CD4-positive, alpha-beta T cell treated with Interferon gamma for 1 hour (primary cell): Measurements from ENCODE around the gene CRIP1.
A peak's percentile ranks its signal among the peaks of the same experiment; 100 is the strongest.

Experiments used
- DNase-seq: peaks from one replicate; pipeline ENCODE4 v3.0.0-alpha.2; 2020

CRIP1 gene

GRCh38 chr14:105482486-105483110 lies 4.1 kb upstream of the CRIP1 start:
- no peak for DNase-seq

GRCh38 chr14:105483300-105484068 lies 3.2 kb upstream of the CRIP1 start:
- DNase-seq: no peak

- DNase-seq: peak; percentile 80
Observed at GRCh38 chr14:105484069-105484996, 2.4 kb upstream of the CRIP1 start.

- no peak for DNase-seq
Observed at GRCh38 chr14:105484997-105485393, 1.7 kb upstream of the CRIP1 start.

GRCh38 chr14:105485739-105486162 lies 935 bp upstream of the CRIP1 start:
- DNase-seq: peak; percentile 75

GRCh38 chr14:105486974-105487448 lies 325 bp downstream of the CRIP1 start:
- peak; percentile 83 for DNase-seq

- peak; percentile 83 for DNase-seq
Observed at GRCh38 chr14:105487449-105487985, 831 bp downstream of the CRIP1 start.

GRCh38 chr14:105487986-105488777 lies 1.5 kb downstream of the CRIP1 start:
- DNase-seq: peak; percentile 45

GRCh38 chr14:105488781-105489541 lies 2.3 kb downstream of the CRIP1 start:
- peak; percentile 41 for DNase-seq

GRCh38 chr14:105489542-105490266 lies 3.0 kb downstream of the CRIP1 start:
- peak; percentile 90 for DNase-seq

- DNase-seq: no peak
Observed at GRCh38 chr14:105490267-105490571, 3.5 kb downstream of the CRIP1 start.

GRCh38 chr14:105490572-105491365 lies 4.1 kb downstream of the CRIP1 start, which contains the start of gene TEDC1:
TSS of gene TEDC1 (plus strand) at chr14:105491246. CDS start at chr14:105491376, 130 bp downstream.
- DNase-seq: peak; percentile 100

- peak; percentile 85 for DNase-seq
Observed at GRCh38 chr14:105491366-105491973, 4.8 kb downstream of the CRIP1 start.

GRCh38 chr14:105492031-105492970 lies 5.6 kb downstream of the CRIP1 start:
- no peak for DNase-seq

GRCh38 chr14:105492971-105493871 lies 6.5 kb downstream of the CRIP1 start:
- no peak for DNase-seq

- DNase-seq: no peak
Observed at GRCh38 chr14:105493921-105494605, 7.4 kb downstream of the CRIP1 start.

- no peak for DNase-seq
Observed at GRCh38 chr14:105494606-105494929, 7.9 kb downstream of the CRIP1 start.
